GM12801 (cell line): ENCODE measurements around the gene GSTM3.

Experiments
- CTCF ChIP-seq: IDR thresholded peaks from one replicate; pipeline ENCODE4 v1.5.1; 2011; ENCODE audit warnings: control low read depth; ENCODE audit not compliant: insufficient read length; ENCODE audit errors: extremely low read depth

Gene GSTM3

DNA sequence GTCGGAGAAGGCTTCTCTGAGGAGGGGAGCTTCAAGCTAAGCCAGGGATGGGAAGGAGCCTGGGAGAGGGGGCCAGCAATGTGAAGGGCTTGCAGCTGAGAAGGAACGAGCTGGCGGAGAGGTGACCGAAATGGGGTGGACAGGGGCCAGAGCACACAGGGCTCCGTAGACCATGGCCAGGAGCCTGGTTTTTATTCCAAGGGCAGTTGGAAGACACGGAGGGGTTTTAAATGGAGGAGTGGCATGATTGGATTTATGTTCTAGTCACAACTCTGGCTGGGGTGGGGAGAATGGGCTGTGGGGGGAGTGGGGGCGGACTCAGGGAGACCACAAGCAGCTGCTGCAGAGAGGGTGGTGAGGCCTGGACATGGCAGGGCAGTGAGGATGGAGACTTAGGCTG lies 28.0 kb upstream of the GSTM3 start:
- no peak for TF ChIP-seq CTCF

- TF ChIP-seq CTCF: no peak
These were observed 27.5 kb upstream of the GSTM3 start for GRCh38 chr1:109768335-109768650.

- TF ChIP-seq CTCF: no peak
These were observed 26.9 kb upstream of the GSTM3 start for GRCh38 chr1:109767637-109768334.

GRCh38 chr1:109765896-109766615 lies 25.2 kb upstream of the GSTM3 start:
- no peak for TF ChIP-seq CTCF

DNA sequence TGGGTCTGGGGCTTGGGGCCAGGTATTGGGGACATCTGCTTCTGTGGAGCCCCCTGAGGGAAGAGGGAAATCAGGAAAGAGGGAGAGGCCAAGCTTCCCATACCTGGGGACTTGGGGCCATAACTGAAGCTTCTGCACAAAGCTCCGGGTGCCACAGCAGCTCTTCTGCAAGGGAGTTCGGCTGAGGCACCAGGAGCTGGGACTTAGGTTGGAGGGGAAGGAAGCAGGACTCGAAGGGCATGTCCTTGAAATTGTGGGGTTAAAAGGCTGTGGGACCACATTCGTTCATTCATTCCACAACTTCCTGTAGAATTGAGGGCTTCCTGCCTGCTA lies 24.6 kb upstream of the GSTM3 start:
- no peak for TF ChIP-seq CTCF

DNA sequence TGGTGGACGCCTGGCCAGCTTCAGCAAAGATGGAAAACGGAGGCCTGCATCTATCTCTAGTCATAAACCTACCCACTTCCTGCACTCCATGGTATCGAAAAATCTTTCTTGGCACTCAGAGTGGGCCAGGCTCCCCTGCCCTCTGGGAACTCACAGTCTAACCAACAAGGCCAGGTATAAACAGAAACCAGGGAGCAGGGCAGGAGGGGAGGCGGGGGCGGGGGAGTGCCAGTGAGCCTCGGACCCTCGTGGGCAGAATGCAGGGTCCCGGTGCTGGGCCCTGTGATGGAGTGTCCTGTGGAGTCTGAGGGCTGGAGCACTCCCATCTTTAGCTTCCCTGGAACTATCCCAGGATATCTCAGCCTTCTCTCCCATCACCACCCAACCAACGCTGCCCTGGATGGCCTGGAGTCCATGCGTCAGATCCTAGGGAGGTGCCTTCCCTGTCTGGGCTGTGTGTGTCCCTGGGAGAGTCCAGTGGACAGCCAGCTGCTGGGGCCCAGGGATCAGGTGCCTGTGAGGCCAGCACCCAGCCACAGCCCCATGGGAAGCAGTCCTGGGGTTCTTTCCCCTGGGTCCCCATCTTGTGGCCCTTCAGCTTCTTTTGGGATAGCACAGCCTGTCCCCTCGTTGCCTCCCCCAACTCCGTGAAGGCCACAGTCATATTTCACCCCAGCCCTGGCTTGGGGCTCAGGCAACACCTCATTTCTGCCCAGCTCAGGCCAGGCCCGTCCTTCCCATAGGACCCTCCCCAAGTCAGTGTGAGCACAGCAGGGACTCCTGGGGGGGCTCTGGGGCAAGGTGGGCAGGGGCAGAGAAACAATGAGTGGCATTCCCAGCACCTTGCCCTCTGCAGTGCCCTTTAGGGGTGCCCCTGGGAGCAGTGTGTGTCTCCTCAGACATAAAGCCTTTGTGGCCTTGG lies 24.0 kb upstream of the GSTM3 start:
- TF ChIP-seq CTCF: no peak

GRCh38 chr1:109763646-109764415 lies 23.0 kb upstream of the GSTM3 start, which contains the start of gene EPS8L3:
Gene EPS8L3, minus strand, starts transcription at chr1:109763923. Its CDS starts 2,174 bp downstream, at chr1:109761749.
- no peak for TF ChIP-seq CTCF
